Measurements from ENCODE around the gene MSRB3. TPM values are rescaled to one million over a fixed set of nuclear protein-coding genes. Genes with fewer than 3 reads are reported as not detected.

The MSRB3 gene
- total and polyA plus RNA-seq, 2 of the 8 experiments (the other 6 are each of a cell fraction or from before 2014, with no cell fraction given), result 0.32 to 1.2 TPM

DNA sequence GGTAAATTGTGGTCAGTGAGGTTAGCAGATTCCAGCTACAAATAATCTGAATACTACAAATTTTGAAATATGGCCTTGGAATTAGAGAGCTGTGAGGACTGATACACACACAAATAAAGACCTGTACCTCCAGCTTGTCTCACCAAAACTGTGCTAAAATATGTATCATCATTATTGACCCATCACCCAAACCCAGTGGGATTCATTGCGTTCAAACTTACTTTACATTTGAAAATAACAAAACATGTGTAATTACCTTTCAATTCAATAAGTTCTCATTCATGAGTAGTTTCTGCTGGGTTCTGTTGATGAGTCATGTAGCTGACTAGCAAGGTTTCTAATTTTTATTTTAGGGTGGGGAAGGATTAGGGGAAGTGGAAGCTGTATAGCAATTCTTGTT lies 170.9 kb downstream of the MSRB3 start:
- Histone ChIP-seq H2BK5ac (ENCODE audit: low read depth, low read length) (no peak overlapping the region), H3K79me1 (ENCODE audit: low read depth, low read length) (no peaks in the 10 kb centered on the region), H2BK20ac (ENCODE audit: low read length) (no peak overlapping the region), H2AFZ (ENCODE audit: low read length) (no peak overlapping the region), H2BK15ac (ENCODE audit: low read length) (no peak overlapping the region), H3K4me3 (ENCODE audit: extremely low read depth in 1 of 4, insufficient read depth in 2 of 4, low read depth in 3 of 4, low read length in 4 of 4) (no peak overlapping the region), H2BK120ac (replicated peaks; ENCODE audit: low read depth, low read length) (no peak overlapping the region), H3K4me1 (replicated peaks in 1 of 4; ENCODE audit: control insufficient read depth in 3 of 4, insufficient read depth in 4 of 4, low read length in 3 of 4) (peaks cover 0 to 3% (median 0%) of the 10 kb centered on the region in 4 experiments; a peak in 1 of 7 replicates), H4K20me1 (replicated peaks in 1 of 2; ENCODE audit: control insufficient read depth in 1 of 2, insufficient read depth in 2 of 2, low read length in 2 of 2) (no peaks in the 10 kb centered on the region), H3K4me2 (ENCODE audit: insufficient read depth in 1 of 2, low read depth in 2 of 2, low read length in 2 of 2) (no peak overlapping the region), H4K8ac (ENCODE audit: extremely low read depth, insufficient read depth, low read length) (no peak overlapping the region), H3K36me3 (ENCODE audit: control insufficient read depth in 2 of 4, insufficient read depth in 4 of 4, low read length in 3 of 4) (no peaks in the 10 kb centered on the region), H3K23me2 (ENCODE audit: low read depth, low read length) (no peaks in the 10 kb centered on the region), H4K5ac (ENCODE audit: insufficient read length, low read depth, low read length) (no peak overlapping the region), H3K14ac (ENCODE audit: insufficient read length) (no peak overlapping the region), H3K4ac (replicated peaks; ENCODE audit: insufficient read length, low read depth, low read length) (no peak overlapping the region), H2BK12ac (ENCODE audit: low read depth, low read length) (no peak overlapping the region), H3K27ac (ENCODE audit: low read depth, low read length) (no peak overlapping the region), H2AK5ac (ENCODE audit: low read depth, low read length) (no peak overlapping the region), H3K79me2 (ENCODE audit: control insufficient read depth in 1 of 2, insufficient read depth in 2 of 2, low read length in 2 of 2) (no peaks in the 10 kb centered on the region), H3K9ac (replicated peaks in 1 of 4; ENCODE audit: extremely low read depth in 1 of 4, low read depth in 3 of 4, low read length in 3 of 4) (no peak overlapping the region), H4K91ac (replicated peaks; ENCODE audit: insufficient read length, low read length) (no peak overlapping the region), H3K27me3 (replicated peaks in 1 of 4; ENCODE audit: control insufficient read depth in 3 of 4, extremely low read depth in 1 of 4, insufficient read depth in 3 of 4, low read length in 3 of 4) (no peaks in the 10 kb centered on the region), H3K56ac (replicated peaks; ENCODE audit: insufficient read length, low read depth, low read length) (no peak overlapping the region), H3K23ac (ENCODE audit: insufficient read length) (no peak overlapping the region), H3K18ac (ENCODE audit: extremely low read depth, low read length) (no peak overlapping the region), H3K9me3 (ENCODE audit: insufficient read depth in 2 of 2, low read depth in 1 of 2, low read length in 1 of 2) (no peaks in the 10 kb centered on the region)
- FAIRE-seq (no peak), DNase-seq (ENCODE audit: low read depth in 1 of 2, low spot score in 2 of 2) (no peak)
- 83% methylated on average over 1 of the region's 1 CpG; no CpG with 5 or more reads in 1 of the 2 experiments for WGBS, 2 experiments (ENCODE audit: extremely low coverage in 1 of 2, insufficient coverage in 1 of 2, insufficient read length in 1 of 2, insufficient replicate concordance in 2 of 2, low coverage in 1 of 2, low lambda C conversion rate in 2 of 2, missing lambda C conversion rate in 1 of 2)
- ChIA-PET POLR2A (ENCODE audit: partially characterized antibody) (no interaction called here), CTCF (ENCODE audit: partially characterized antibody) (no interaction called here)
- TF ChIP-seq CTBP2 (IDR thresholded peaks at IDR 0.05; ENCODE audit: borderline replicate concordance, insufficient read depth, insufficient read length, low read length) (no peak), BACH1 (IDR thresholded peaks at IDR 0.05; ENCODE audit: low read length) (no peak), SP1 (IDR thresholded peaks at IDR 0.05; ENCODE audit: low read depth, low read length) (no peak), GABPA (IDR thresholded peaks at IDR 0.05; ENCODE audit: borderline replicate concordance, insufficient read depth, low read length) (no peak), TEAD4 (IDR thresholded peaks at IDR 0.05; ENCODE audit: low read depth, low read length) (no peak), KDM1A (IDR thresholded peaks at IDR 0.05; ENCODE audit: borderline replicate concordance, low read length) (no peak), CBX5 (IDR thresholded peaks at IDR 0.05; ENCODE audit: low read depth, low read length) (no peak), RXRA (IDR thresholded peaks at IDR 0.05; ENCODE audit: insufficient read depth, low read depth, low read length) (no peak)
- TF ChIP-seq, protein P1, sequence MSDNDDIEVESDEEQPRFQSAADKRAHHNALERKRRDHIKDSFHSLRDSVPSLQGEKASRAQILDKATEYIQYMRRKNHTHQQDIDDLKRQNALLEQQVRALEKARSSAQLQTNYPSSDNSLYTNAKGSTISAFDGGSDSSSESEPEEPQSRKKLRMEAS (IDR thresholded peaks at IDR 0.05), result no peak
- TF ChIP-seq, protein P2, sequence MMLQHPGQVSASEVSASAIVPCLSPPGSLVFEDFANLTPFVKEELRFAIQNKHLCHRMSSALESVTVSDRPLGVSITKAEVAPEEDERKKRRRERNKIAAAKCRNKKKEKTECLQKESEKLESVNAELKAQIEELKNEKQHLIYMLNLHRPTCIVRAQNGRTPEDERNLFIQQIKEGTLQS (IDR thresholded peaks at IDR 0.05; ENCODE audit: insufficient read depth, low read depth, low read length), result no peak
